Upper lobe of left lung (tissue), 6 donors: ENCODE measurements around the gene SERPINA6. TPM values are rescaled to one million over a fixed set of nuclear protein-coding genes. Genes with fewer than 3 reads are reported as not detected.

ENCODE experiments used
- ATAC-seq, 2 donors: fragments of 200-7000 bp; cut with Tn5 transposase; one replicate each; pipeline ENCODE4 v1.9.1; 2022; ENCODE audit warnings: mild to moderate bottlenecking in 2 of 2, moderate library complexity in 2 of 2; ENCODE audit not compliant: low FRiP score in 2 of 2
- DNase-seq, 2 donors: peaks; one replicate each; pipeline ENCODE4 v3.0.0-alpha.2; 2019 to 2020
- H3K27ac ChIP-seq, 4 donors: fragments of 200-600 bp; sonication (generic); one replicate each; pipeline ENCODE4 v1.5.1; 2016 to 2019
- H3K27me3 ChIP-seq, 4 donors: fragments of 200-600 bp; sonication (generic); one replicate each; pipeline ENCODE4 v1.5.1; 2017 to 2019
- H3K36me3 ChIP-seq, 4 donors: fragments of 200-600 bp; sonication (generic); one replicate each; pipeline ENCODE4 v1.5.1; 2016 to 2019
- H3K4me1 ChIP-seq, 4 donors: fragments of 200-600 bp; sonication (generic); one replicate each; pipeline ENCODE4 v1.5.1; 2018 to 2019
- H3K4me3 ChIP-seq, 4 donors: fragments of 200-600 bp; sonication (generic); one replicate each; pipeline ENCODE4 v1.5.1; 2017 to 2019; ENCODE audit warnings: mild to moderate bottlenecking in 2 of 4, moderate library complexity in 1 of 4
- H3K9me3 ChIP-seq, 4 donors: fragments of 200-600 bp; sonication (generic); one replicate each; pipeline ENCODE4 v1.5.1; 2018 to 2019
- CTCF ChIP-seq, 6 experiments: fragments of 450-650 bp in 4 of 6; fragments of 200-600 bp in 2 of 6; sonication (generic) in 2 of 6; IDR thresholded peaks; one replicate each; pipeline ENCODE4 v1.5.1; 2016 to 2019; ENCODE audit warnings: antibody characterized with exemption in 6 of 6
- EP300 ChIP-seq, 4 donors: sonication (generic); formaldehyde crosslinking; IDR thresholded peaks; one replicate each; pipeline ENCODE4 v1.5.1; 2017; ENCODE audit warnings: antibody characterized with exemption in 4 of 4, control low read depth in 2 of 4
- POLR2A ChIP-seq, 4 donors: fragments of 450-650 bp; IDR thresholded peaks; one replicate each; pipeline ENCODE4 v1.5.1; 2016 to 2017; ENCODE audit warnings: antibody characterized with exemption in 4 of 4, mild to moderate bottlenecking in 2 of 4
- POLR2AphosphoS5 ChIP-seq, 2 donors: sonication (generic); formaldehyde crosslinking; IDR thresholded peaks; one replicate each; pipeline ENCODE4 v1.5.1; 2017; ENCODE audit warnings: antibody characterized with exemption in 2 of 2
- WGBS, 2 donors: methylation state at CpG; one replicate each; pipeline ENCODE4 v1.1.5; 2017 to 2018; 5-methylcytosine and 5-hydroxymethylcytosine counted together
- total RNA-seq, 6 donors: library from RNA; depleted of rRNA in 4 of 6; stranded (reverse); fragments of >200 nt in 4 of 6; gene quantifications; one replicate each; pipeline versions ENCODE4 v1.1.0 to v1.2.1, GENCODE V29; 2016 to 2021
- donor health status: DM: no; HTN: no; CAD: no; lungs with moderate emphysema.
- donor health status: DM: no; HTN: yes; CAD: no; lungs with severe emphysema.

SERPINA6 gene
- total RNA-seq, 6 donors from 2014 or later = 0.46 to 0.51 (median 0.49) TPM; not detected in 3

GRCh38 chr14:94310248-94310647 lies 12.9 kb downstream of the SERPINA6 start:
- DNase-seq (peak in 1 of 2 donors; percentile 29), ATAC-seq (no peak)
- Histone ChIP-seq H3K27ac (no peak overlapping the region), H3K4me3 (no peak overlapping the region), H3K36me3 (no peaks in the 10 kb centered on the region), H3K9me3 (peaks cover 0 to 8% (median 3%) of the 10 kb centered on the region in 4 donors), H3K4me1 (no peaks in the 10 kb centered on the region), H3K27me3 (no peaks in the 10 kb centered on the region)
- no peak for TF ChIP-seq POLR2A (IDR thresholded peaks at IDR 0.05)
- TF ChIP-seq POLR2AphosphoS5 (IDR thresholded peaks at IDR 0.05) = no peak
- TF ChIP-seq CTCF (IDR thresholded peaks at IDR 0.05) = no peak
- no peak for TF ChIP-seq EP300 (IDR thresholded peaks at IDR 0.05)
- 89% methylated on average over 3 of the region's 3 CpGs; no CpG with 5 or more reads in 1 of the 2 donors for WGBS, 2 donors

GRCh38 chr14:94309721-94310120 lies 13.4 kb downstream of the SERPINA6 start:
- H3K4me1 ChIP-seq = no peaks in the 10 kb centered on the region
- TF ChIP-seq POLR2A (IDR thresholded peaks at IDR 0.05) = no peak
- TF ChIP-seq CTCF (IDR thresholded peaks at IDR 0.05) = no peak
- H3K9me3 ChIP-seq = peaks cover 0 to 8% (median 3%) of the 10 kb centered on the region in 4 donors
- H3K27ac ChIP-seq = no peak overlapping the region
- no peaks in the 10 kb centered on the region for H3K27me3 ChIP-seq
- WGBS, 2 donors = 83 to 93% methylated on average over 10 of the region's 10 CpGs
- H3K36me3 ChIP-seq = no peaks in the 10 kb centered on the region
- no peak for DNase-seq
- ATAC-seq = no peak
- no peak overlapping the region for H3K4me3 ChIP-seq

GRCh38 chr14:94307410-94307992 lies 15.6 kb downstream of the SERPINA6 start:
- Histone ChIP-seq H3K36me3 (no peaks in the 10 kb centered on the region), H3K27me3 (no peaks in the 10 kb centered on the region), H3K27ac (no peak overlapping the region), H3K4me1 (no peaks in the 10 kb centered on the region), H3K9me3 (peaks cover 0 to 8% (median 3%) of the 10 kb centered on the region in 4 donors), H3K4me3 (no peak overlapping the region)
- WGBS, 2 donors = 31 to 48% methylated on average over 5 of the region's 5 CpGs
- TF ChIP-seq CTCF (IDR thresholded peaks at IDR 0.05) (no peak), POLR2A (IDR thresholded peaks at IDR 0.05) (no peak), POLR2AphosphoS5 (IDR thresholded peaks at IDR 0.05) (no peak), EP300 (IDR thresholded peaks at IDR 0.05) (no peak)
- DNase-seq = no peak
- ATAC-seq = no peak

GRCh38 chr14:94306047-94306978 lies 16.8 kb downstream of the SERPINA6 start:
- Histone ChIP-seq H3K27me3 (no peaks in the 10 kb centered on the region), H3K36me3 (no peaks in the 10 kb centered on the region), H3K9me3 (peaks cover 0 to 8% (median 3%) of the 10 kb centered on the region in 4 donors), H3K4me1 (no peaks in the 10 kb centered on the region), H3K4me3 (no peak overlapping the region), H3K27ac (no peak overlapping the region)
- ATAC-seq (no peak), DNase-seq (no peak)
- no peak for TF ChIP-seq POLR2AphosphoS5 (IDR thresholded peaks at IDR 0.05)
- TF ChIP-seq POLR2A (IDR thresholded peaks at IDR 0.05) = no peak
- no peak for TF ChIP-seq CTCF (IDR thresholded peaks at IDR 0.05)
- TF ChIP-seq EP300 (IDR thresholded peaks at IDR 0.05) = no peak
- WGBS, 2 donors = 71 to 86% methylated on average over 12 of the region's 12 CpGs
